A673 (cell line): ENCODE measurements around the gene ACSBG1.

Source experiments
- CTCF ChIP-seq: fragments of 300-800, 200-600 bp; sonication (generic); conservative IDR thresholded peaks from 2 replicates; pipeline ENCODE4 v1.5.1; 2017; ENCODE audit warnings: low read depth, mild to moderate bottlenecking, antibody characterized with exemption, low read length, moderate library complexity, mixed read lengths
- EZH2 ChIP-seq: fragments of 200-600 bp; sonication (generic); IDR thresholded peaks from 2 replicates; pipeline ENCODE4 v1.6.1; 2017; ENCODE audit warnings: borderline replicate concordance, low read depth, mild to moderate bottlenecking, mixed read lengths, antibody characterized with exemption, low read length; ENCODE audit not compliant: poor library complexity, severe bottlenecking

DNA sequence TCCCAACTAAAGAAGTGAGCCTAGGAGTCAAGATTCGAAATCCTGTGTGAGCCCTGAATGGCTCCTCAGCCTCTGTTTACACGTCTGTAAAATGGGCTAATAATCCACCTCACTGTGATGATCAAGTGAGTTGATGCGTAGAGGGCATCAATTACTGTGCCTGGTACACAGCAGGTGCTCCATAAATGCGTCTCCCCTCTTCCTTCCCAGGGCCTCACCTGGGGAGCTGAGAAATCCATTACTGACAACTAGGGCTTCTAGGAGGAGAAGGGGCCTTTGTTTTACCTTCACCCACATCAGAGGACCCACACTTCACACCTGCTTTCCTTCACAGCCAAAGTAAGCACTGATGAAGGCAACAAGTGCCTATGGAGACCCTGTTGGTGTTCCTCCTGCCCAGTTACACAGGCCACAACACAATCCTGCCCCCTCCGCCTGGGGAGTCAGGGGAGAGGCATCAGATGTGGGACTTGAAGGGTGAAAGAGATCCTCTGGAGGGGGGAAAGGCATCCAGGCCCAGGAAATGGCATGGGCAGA, 104.5 kb downstream of the ACSBG1 start:
- TF ChIP-seq CTCF (no peak), EZH2 (no peak)
